Skin of body (tissue), 2 donors: ENCODE data around the gene ZNF592. TPM values are rescaled to one million over a fixed set of nuclear protein-coding genes. Genes with fewer than 3 reads are reported as not detected.
"Not testable (repeated sequence)": the region's sequence is repeated elsewhere in the genome, so short reads cannot be mapped to it uniquely, and the experiment has no call there.

Experiments
- DNase-seq: peaks from one replicate; lab custom pipeline; 2025; lab: John Stamatoyannopoulos, UW
- total RNA-seq: library from RNA; depleted of rRNA; stranded (reverse); fragments of >200 nt; gene quantifications from one replicate; pipeline ENCODE4 v1.2.3, GENCODE V29; 2014

Gene ZNF592, protein sequence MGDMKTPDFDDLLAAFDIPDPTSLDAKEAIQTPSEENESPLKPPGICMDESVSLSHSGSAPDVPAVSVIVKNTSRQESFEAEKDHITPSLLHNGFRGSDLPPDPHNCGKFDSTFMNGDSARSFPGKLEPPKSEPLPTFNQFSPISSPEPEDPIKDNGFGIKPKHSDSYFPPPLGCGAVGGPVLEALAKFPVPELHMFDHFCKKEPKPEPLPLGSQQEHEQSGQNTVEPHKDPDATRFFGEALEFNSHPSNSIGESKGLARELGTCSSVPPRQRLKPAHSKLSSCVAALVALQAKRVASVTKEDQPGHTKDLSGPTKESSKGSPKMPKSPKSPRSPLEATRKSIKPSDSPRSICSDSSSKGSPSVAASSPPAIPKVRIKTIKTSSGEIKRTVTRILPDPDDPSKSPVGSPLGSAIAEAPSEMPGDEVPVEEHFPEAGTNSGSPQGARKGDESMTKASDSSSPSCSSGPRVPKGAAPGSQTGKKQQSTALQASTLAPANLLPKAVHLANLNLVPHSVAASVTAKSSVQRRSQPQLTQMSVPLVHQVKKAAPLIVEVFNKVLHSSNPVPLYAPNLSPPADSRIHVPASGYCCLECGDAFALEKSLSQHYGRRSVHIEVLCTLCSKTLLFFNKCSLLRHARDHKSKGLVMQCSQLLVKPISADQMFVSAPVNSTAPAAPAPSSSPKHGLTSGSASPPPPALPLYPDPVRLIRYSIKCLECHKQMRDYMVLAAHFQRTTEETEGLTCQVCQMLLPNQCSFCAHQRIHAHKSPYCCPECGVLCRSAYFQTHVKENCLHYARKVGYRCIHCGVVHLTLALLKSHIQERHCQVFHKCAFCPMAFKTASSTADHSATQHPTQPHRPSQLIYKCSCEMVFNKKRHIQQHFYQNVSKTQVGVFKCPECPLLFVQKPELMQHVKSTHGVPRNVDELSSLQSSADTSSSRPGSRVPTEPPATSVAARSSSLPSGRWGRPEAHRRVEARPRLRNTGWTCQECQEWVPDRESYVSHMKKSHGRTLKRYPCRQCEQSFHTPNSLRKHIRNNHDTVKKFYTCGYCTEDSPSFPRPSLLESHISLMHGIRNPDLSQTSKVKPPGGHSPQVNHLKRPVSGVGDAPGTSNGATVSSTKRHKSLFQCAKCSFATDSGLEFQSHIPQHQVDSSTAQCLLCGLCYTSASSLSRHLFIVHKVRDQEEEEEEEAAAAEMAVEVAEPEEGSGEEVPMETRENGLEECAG (N-terminal part only)
- total RNA-seq, result 9.4 TPM

DNA sequence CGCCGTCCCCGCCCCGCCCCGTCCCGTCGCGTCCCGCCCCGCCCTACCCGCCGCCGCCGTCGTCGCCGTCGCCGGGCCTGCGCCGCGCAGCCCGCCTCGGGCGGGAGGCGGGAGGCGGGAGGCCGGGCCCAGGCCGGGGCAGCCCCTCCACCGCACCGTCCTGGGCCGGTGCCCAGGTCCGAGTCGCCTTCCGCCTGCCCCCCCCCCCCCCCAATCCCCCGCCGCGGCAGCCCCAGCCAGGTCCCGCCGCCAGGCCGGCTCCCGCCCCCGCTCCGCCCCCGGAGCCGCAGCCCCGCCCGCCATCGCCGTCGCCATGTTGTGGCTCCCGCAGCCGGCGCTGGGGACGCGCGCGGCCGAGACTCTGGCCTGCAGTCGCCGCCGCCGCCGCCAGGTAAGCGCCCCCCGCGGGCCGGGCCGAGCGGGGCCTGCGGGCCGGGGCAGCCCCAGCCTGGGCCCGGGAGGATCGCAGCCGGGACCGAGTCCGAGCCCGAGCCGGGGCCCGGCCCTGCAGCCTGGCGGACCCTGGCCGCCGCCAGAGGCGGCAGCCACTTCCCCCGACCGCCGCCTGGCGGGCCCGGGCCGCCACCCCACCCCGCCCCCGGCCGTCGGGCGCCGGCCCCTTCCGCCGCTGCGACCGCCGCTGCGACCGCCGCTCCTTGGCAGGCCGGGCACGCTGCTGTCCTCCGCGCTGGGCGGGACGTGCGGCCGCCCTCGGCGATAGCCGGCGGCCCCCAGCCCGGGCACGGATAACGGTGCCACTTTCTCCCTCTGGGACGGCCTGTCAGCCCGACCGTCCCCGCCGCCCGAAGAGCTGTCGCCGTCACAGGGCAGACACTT is at the start of gene ZNF592:
ZNF592 (plus strand) TSS at position 319 of the 837 bp plus-strand sequence. CDS start 34,084 bp downstream, outside the sequence.
- DNase-seq, result peak; percentile 58

DNA sequence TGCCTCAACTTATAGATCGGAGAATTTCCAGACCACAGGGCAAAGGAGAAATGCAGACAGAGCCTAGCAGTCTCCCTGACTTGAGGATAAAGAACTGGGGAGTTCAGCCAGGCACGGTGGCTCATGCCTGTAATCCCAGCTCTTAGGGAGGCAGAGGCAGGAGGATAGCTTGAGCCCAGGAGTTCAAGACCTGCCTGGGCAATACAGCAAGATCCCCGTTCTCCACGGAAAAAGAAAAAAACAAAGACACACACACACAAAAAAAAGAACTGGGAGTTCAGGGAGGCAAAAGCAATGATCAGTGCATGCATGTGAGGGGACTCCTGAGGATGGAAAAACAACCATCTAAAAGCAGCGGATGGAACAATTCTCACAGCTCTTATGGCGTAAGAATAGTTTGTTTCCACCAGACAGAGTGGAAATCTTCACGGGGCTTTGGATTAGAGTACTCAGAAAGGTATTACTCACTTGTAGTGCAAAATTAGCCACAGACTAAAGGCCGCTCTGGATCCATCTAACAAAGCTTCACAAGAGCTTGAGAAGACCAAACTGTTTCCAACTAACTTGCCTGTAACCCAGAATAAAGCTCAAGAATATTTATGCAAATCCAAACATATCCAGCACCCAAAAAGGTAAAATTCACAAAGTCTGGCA is 48.7 kb upstream of the ZNF592 start:
- no peak for DNase-seq

DNA sequence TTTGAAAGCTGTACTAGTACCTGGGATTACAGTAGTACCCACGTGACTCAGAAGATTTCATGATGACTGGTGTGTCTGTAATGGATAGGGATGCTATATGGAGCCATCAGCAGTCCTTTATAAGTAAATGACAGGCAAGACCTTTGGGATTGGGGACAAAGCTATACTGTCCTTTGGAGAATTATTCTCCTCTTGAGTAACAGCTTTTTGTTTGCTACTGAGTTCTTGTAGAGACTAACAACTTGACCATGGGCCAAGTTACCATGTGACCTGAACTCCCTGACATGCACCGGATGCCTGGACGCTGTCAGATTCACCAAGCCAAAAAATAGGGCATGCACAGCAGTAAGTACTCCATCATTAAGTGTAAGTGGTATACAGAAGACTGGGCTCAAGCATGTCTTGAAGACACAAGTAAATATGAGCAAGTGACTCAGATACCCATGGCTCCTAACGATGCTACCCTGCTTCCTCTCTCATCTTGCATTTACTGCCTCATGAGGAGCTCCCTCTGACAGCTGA is 45.4 kb upstream of the ZNF592 start:
- no peak for DNase-seq

DNA sequence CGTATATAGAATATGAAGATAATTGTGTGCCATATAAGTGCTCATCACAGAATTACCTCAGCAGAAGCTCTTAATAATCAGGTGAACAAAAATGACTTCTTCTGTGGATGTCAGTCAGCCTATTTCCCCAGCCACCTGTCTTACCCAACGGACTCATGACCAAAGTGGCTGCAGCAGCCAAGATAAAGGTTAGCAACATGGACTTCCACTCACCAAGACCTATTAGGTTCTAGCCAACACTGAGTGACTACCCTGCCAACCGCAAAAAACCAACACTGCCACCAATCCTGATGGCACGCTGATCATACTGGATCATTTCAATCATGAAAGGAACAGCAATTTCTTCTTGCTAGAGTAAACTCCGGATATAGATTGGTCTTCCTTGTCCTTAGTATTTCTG is 44.6 kb upstream of the ZNF592 start:
- no peak for DNase-seq

DNA sequence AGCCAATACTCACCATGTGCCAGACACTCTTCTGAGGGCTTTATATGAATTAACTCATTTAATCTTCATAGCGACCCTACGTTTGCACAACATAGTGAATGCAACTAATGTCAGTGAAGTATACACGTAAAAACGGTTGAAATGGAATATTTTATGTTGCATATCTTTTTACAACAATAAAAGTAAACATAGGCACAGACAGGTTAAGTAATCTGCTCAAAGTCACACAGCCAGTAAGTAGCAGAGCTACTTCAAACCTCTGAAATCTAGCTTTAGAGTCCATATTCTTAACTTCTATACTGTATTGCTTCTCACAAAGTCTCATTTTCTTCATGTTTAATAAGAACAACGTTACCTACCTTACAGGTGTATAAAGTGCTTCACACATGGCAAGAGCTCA is 34.0 kb upstream of the ZNF592 start:
- DNase-seq, result no peak

DNA sequence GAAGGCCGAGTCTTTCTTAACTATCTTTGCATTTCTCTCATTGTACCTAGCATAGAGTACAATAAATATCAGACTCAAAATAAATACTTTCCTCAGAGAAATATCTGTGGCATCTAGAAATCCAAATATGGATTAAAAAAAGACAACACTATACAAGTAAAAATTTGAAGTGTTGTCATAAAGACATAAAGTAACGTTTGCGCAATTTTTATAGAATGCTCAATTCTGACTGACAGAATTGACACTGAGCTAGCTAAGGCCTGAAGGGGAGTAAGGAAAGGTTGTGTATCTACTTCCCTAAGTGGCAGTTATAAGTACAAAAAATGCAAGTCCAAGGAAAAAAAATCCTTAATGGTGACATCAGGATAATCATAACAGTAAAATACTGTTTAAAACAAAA is 33.6 kb upstream of the ZNF592 start:
- DNase-seq, result no peak

DNA sequence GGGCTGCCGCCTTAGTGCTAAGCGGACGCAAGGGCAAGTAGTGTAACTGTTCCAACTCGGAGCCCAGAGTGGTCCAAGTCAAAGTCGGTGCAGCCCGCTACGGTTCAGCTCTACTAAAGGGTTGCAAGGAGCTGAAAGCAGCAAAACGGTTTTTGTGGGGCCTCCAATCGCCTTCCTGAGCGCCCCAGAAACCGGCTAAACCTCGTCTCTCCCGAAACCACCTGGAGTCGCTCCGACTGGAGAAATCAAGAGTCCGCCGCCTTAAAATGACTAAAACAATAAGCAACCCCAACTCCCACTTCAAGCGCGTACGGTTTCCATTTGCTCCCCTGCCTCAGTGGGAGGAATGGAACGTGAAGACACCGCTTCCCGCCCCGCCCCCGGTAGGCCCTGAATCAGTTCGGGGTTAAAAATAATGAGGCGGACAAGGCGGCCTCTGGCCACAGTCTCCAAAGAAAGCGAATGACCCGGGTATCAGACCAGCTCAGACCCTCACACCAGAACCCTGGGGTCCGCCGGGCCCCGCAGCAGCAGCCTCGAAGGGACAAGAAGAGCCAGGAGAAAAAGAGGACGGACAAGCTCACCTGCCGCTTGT is 32.9 kb upstream of the ZNF592 start:
- DNase-seq, result no peak

DNA sequence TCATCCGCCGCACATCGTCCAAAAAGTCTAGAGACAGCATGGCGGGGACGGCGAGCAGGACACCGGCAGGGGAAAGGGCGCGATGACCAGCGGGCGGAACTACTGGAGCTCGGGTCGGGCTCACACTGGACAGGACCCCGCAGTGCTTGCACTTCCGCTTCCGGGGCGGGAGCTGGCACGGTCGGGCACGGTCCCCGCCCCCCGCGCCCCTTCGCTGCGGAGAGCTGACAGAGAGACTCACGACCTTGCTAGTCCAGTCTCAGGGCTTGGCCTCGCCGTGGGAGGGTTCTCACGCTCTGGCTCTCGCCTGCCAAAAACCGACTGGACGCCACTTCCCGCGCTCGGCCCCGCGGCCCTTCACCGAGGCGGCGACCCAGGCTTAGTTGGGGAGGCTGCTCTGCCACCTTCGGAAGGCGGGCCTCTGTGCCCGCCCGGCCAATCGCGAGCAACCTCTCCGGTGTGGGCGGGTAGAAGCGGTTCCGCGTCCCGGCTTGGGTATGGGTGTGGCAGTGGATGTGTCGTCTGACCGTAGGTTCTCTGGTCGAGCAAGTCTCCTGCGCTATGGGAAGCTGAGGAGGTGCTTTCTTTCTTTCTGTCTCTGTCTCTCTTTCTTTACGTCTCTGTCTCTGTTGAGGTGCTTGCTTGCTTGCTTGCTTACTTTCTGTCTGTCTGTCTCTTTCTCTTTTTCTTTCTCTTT is 32.2 kb upstream of the ZNF592 start, which contains the start of gene SEC11A:
SEC11A (minus strand) TSS at position 104 of the 697 bp plus-strand sequence; CDS start at position 40, 64 bp downstream.
- DNase-seq, result peak; percentile 82

DNA sequence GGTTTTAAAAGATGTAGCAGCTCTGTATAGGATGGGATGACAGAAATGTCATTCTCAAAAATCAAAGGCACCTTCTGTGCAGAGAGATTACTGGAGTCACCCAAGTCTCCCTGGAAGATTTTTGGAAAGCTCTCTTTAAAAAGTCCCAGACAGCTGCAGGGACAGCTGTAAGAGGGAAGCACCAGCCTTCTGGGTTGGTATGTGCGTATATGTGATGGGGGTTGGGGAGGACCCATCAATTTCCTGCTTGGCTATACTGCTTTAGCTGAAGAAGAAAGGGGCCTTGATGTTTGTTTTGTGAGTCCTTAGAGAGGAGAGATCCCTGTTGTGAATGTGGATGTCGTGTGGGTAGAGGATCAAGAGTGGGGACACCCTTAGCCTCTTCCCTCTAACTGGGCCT is 27.0 kb upstream of the ZNF592 start:
- no peak for DNase-seq

DNA sequence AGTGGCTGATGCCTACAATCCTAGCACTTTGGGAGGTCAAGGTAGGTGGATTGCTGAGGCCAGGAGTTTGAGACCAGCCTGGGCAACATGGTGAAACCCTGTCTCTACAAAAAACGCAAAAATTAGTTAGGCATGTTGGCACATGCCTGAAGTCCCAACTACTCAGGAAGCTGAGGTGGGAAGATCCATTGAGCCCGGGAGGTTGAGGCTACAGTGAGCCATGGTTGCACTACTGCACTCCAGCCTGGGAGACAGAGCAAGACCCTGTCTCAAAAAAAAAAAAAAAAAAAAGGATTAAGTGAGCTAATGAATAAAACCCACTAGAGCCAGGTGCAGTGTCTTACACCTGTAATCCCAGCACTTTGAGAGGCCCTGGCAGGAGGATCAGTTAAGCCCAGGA is 25.8 kb upstream of the ZNF592 start:
- no peak for DNase-seq

DNA sequence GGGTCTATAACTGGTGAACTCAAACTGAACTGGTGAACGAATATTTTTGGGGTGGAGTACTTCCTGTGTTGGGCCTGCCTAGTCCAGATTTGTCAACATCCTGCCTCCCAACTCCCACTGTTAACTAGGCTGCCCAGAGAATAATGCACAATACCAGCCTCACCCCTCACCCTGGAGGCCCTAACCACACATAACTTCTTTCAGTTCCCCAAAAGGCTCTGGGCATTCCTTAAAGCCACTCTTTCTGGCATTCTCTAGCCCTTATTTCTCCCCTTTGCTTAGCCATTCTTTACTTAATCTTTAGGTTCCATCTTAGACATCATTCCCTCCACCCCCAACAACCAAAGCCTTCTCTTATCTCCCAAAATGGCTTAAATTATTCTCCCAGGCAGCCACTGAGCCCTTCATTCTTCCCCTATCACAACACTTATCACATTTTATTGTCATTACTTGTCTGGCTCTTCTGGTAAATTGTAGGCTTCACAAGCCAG is 23.3 kb upstream of the ZNF592 start:
- DNase-seq, result no peak

DNA sequence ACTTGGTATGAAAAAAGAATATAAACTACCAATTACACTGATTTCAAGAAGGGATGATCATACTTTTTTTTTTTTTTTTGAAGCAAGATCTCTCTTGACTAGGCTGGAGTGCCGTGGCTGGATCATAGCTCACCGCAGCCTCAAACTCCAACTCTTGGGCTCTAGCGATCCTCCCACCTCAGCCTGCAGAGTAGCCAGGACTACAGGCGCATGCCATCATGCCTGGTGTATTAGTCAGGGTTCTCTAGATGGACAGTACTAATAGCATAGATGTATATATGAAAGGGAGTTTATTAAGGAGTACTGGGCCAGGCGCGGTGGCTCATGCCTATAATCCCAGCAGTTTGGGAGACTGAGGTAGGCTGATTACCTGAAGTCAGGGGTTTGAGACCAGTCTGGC is 21.0 kb upstream of the ZNF592 start:
- DNase-seq, result no peak

DNA sequence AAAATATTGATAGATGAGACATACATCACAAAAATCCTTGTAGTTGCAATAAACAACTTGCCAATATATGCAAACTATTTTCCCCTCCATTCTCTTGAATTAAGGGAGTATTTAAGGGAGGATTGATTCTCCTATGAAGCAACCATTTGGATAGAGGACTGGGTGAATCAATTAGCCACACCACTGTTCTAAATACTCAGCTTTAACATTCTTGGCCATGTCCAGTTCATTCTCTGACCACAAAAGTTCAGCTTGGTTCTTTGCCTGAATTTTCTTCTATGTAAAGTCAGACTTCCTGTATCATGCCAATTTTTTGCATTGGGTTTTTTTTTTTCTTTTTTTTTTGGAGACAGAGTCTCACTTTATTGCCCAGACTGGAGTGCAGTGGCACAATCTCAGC is 16.6 kb upstream of the ZNF592 start:
- no peak for DNase-seq

DNA sequence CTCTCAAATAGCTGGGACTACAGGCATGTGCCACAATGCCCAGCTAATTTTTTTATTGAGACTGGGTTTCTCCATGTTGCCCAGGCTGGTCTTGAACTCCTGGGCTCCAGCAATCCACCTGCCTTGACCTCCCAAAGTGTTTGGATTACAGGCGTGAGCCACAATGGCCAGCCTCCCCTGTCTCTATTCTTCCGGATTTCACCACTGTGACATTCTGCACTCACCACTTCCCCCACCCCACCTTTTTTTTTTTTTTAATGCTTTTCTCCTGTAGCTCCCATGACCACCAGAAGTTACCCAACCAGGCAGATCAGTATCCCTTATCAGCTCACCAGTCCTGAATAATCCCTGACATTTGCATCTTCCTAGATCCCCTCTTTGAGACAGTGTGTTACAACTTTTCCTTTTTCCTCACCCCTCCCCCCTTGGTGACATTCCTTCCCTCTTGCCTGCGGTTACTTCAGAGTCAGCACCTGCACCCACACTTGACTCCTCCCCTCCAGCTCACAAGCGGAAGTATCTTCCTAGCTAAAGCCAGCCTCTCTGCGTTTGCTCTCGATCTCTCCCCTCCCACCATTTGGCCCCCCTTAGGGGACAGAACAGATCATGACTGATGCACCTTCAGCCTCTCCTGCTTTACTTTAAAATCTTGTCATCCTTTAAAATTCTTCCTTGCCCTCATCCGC is 13.5 kb upstream of the ZNF592 start:
- no peak for DNase-seq

DNA sequence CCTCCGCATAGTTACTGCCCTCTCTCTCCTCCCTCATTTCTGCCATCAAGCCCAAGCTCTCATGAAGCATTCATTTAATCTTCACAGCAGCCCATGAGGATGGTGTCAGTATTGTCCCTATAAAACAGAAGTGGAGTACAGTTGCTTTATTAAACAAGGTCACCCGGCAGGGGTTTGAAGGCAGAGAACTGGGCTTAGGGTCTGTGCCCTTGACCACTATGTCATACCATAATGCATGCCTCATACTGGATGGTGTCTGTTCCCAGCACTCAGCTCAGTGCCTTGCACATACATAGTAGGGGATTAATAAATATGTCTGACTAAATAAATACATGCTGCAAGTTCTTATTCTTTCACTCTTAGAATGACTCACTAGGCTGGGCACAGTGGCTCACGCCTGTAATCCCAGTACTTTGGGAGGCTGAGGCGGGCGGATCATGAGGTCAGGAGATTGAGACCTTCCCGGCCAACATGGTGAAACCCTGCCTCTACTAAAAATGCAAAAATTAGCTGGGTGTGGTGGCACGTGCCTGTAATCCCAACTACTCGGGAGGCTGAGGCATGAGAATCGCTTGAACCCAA is 12.8 kb upstream of the ZNF592 start:
- DNase-seq, result not testable (repeated sequence)

DNA sequence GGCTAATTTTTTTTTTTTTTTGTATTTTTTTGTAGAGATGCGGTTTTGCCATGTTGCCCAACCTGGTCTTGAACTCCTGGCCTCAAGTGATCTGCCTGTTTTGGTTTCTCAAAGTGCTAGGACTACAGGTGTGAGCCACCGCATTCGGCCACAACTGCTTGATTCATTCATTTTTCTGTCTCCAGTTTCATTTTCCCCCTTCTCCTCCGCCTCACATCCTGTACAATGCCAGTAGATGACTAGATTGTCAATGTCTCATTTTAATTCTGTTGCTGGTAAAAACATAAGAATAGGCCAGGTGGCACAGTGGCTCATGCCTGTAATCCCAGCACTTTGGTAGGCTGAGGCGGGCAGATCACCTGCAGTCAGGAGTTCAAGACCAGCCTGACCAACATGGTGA is 12.0 kb upstream of the ZNF592 start:
- DNase-seq, result no peak

DNA sequence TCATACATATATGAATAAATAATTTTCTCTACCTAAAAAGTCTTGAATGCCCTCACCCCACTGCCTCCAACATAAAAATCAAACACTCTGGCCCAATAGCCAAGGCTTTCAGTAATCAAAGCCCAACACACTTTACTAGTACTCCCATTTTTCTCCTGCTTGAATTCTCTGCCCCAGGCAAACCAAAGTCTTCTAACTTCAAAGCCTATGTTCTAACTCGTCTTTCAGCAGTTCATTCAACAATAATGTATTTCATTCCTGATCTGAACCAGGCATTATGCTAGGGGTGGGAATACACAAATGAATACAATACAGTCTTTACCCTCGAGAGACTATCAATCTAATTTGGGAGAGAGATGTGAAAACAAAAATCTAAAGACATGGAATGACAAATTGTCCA is 11.4 kb upstream of the ZNF592 start:
- DNase-seq, result no peak

DNA sequence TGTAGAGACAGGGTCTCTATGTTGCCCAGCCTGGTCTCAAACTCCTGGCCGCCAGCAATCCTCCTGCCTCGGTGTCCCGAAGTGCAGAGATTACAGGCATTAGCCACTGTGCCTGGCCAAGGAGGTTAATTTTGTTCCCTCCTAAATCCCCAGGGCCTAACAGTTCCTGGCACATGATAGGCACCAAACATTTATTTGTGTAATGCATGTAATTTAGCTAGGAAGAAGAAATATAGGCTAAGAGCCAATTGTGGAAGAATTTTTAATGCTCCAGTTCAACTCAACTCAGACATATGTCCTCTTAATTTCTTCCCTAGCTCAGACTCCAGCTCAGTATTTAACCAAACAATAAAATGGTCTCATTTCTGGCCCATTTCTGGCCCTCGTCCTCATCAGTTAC is 7.7 kb upstream of the ZNF592 start:
- no peak for DNase-seq
